ENCODE data around the gene SFMBT2. TPM values are rescaled to one million over a fixed set of nuclear protein-coding genes. Genes with fewer than 3 reads are reported as not detected.

Gene SFMBT2
- polyA plus RNA-seq, 2 of the 4 experiments (the other 2 are of a cell fraction): 9.6 to 10.2 TPM

GRCh38 chr10:7133278-7133677 is 277.6 kb downstream of the SFMBT2 start:
- H3K9me3 ChIP-seq: peaks cover 9% of the 10 kb centered on the region
- ChIA-PET CTCF (interaction anchor here (2.1 kb wide), 1 partner anchor 12 kb away, joined by 20 read pairs; no protein-coding TSS in a partner anchor), POLR2A (no interaction called here)
- no peak overlapping the region for H3K27ac ChIP-seq
- H3K4me2 ChIP-seq: no peak overlapping the region
- H3K4me1 ChIP-seq: no peaks in the 10 kb centered on the region
- DNase-seq (ENCODE audit: low read depth in 1 of 2, low spot score in 1 of 2) (no peak), ATAC-seq (no peak), FAIRE-seq (no peak)
- TF ChIP-seq, protein P1, sequence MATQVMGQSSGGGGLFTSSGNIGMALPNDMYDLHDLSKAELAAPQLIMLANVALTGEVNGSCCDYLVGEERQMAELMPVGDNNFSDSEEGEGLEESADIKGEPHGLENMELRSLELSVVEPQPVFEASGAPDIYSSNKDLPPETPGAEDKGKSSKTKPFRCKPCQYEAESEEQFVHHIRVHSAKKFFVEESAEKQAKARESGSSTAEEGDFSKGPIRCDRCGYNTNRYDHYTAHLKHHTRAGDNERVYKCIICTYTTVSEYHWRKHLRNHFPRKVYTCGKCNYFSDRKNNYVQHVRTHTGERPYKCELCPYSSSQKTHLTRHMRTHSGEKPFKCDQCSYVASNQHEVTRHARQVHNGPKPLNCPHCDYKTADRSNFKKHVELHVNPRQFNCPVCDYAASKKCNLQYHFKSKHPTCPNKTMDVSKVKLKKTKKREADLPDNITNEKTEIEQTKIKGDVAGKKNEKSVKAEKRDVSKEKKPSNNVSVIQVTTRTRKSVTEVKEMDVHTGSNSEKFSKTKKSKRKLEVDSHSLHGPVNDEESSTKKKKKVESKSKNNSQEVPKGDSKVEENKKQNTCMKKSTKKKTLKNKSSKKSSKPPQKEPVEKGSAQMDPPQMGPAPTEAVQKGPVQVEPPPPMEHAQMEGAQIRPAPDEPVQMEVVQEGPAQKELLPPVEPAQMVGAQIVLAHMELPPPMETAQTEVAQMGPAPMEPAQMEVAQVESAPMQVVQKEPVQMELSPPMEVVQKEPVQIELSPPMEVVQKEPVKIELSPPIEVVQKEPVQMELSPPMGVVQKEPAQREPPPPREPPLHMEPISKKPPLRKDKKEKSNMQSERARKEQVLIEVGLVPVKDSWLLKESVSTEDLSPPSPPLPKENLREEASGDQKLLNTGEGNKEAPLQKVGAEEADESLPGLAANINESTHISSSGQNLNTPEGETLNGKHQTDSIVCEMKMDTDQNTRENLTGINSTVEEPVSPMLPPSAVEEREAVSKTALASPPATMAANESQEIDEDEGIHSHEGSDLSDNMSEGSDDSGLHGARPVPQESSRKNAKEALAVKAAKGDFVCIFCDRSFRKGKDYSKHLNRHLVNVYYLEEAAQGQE (IDR thresholded peaks at IDR 0.05): no peak
- no peak for TF ChIP-seq RNF2 (IDR thresholded peaks at IDR 0.05; ENCODE audit: borderline replicate concordance, low read depth)
- TF ChIP-seq TP53 (CRISPR knock-in tag; IDR thresholded peaks at IDR 0.05): no peak
- TF ChIP-seq KDM1A (IDR thresholded peaks at IDR 0.05; ENCODE audit: low read depth): no peak
- no peak for TF ChIP-seq CBX8 (IDR thresholded peaks at IDR 0.05)
- no peak overlapping the region for H3K4me3 ChIP-seq
- 87% methylated on average over 11 of the region's 11 CpGs for WGBS (ENCODE audit: missing lambda C conversion rate)

GRCh38 chr10:7130191-7130911 is 280.5 kb downstream of the SFMBT2 start:
- FAIRE-seq: no peak
- CTCF ChIA-PET: interaction anchor here (0.7 to 1.9 kb wide), 4 partner anchors 9 to 80 kb away, joined by 3 to 13 read pairs (median 3); no protein-coding TSS in a partner anchor
- WGBS (ENCODE audit: missing lambda C conversion rate): 63% methylated on average over 11 of the region's 11 CpGs

More at GRCh38 chr10:7130191-7130911, 280.5 kb downstream of the SFMBT2 start:
- no peaks in the 10 kb centered on the region for H3K4me1 ChIP-seq
- POLR2A ChIA-PET: no interaction called here
- H3K27ac ChIP-seq: no peak overlapping the region
- H3K4me3 ChIP-seq: no peak overlapping the region
- ATAC-seq (no peak), DNase-seq (ENCODE audit: low read depth in 1 of 2, low spot score in 1 of 2) (no peak)
- H3K4me2 ChIP-seq: no peak overlapping the region
- TF ChIP-seq CTCF (IDR thresholded peaks at IDR 0.05) (no peak), BCL3 (IDR thresholded peaks at IDR 0.05) (no peak), ZFP36 (IDR thresholded peaks at IDR 0.05; ENCODE audit: borderline replicate concordance, partially characterized antibody) (no peak), MAZ (IDR thresholded peaks at IDR 0.05; ENCODE audit: borderline replicate concordance, low read depth, low read length) (no peak), PBX3 (IDR thresholded peaks at IDR 0.05) (no peak)
- H3K9me3 ChIP-seq: peaks cover 9% of the 10 kb centered on the region
